H9 (cell line): Measurements from ENCODE around the gene WDR5. TPM values are rescaled to one million over a fixed set of nuclear protein-coding genes. Genes with fewer than 3 reads are reported as not detected.

Experiments
- DNase-seq: peaks from one replicate; pipeline ENCODE4 v3.0.0-alpha.2; 2017
- H2AFZ ChIP-seq: one replicate; pipeline ENCODE4 v1.6.1; 2013; ENCODE audit warnings: mild to moderate bottlenecking, low read length, control low read depth, moderate library complexity
- H2AK5ac ChIP-seq: 2 replicates; pipeline ENCODE4 v1.6.1; 2013; ENCODE audit warnings: low read length, control low read depth, mixed read lengths; ENCODE audit not compliant: insufficient read length
- H2BK120ac ChIP-seq: one replicate; pipeline ENCODE4 v1.6.1; 2013; ENCODE audit warnings: low read depth, mild to moderate bottlenecking, low read length, control low read depth, inconsistent platforms; ENCODE audit not compliant: poor library complexity, severe bottlenecking
- H2BK12ac ChIP-seq: 2 replicates; pipeline ENCODE4 v1.6.1; 2013; ENCODE audit warnings: low read length, control low read depth, mixed read lengths, low read depth; ENCODE audit not compliant: insufficient read length
- H2BK15ac ChIP-seq: 2 replicates; pipeline ENCODE4 v1.6.1; 2013; ENCODE audit warnings: low read depth, low read length, control low read depth
- H2BK20ac ChIP-seq: one replicate; pipeline ENCODE4 v1.6.1; 2013; ENCODE audit warnings: low read depth, mild to moderate bottlenecking, low read length, control low read depth, inconsistent platforms; ENCODE audit not compliant: poor library complexity, severe bottlenecking
- H2BK5ac ChIP-seq: 2 replicates; pipeline ENCODE4 v1.6.1; 2013; ENCODE audit warnings: low read length, control low read depth, mixed read lengths; ENCODE audit not compliant: insufficient read length
- H3K14ac ChIP-seq: 2 replicates; pipeline ENCODE4 v1.6.1; 2013; ENCODE audit warnings: low read length, control low read depth; ENCODE audit not compliant: insufficient read depth
- H3K18ac ChIP-seq: 2 replicates; pipeline ENCODE4 v1.6.1; 2013; ENCODE audit warnings: low read depth, mild to moderate bottlenecking, mixed read lengths, low read length, control low read depth; ENCODE audit not compliant: insufficient read length
- H3K23ac ChIP-seq: 2 replicates; pipeline ENCODE4 v1.6.1; 2013; ENCODE audit warnings: low read length, control low read depth, mixed read lengths, low read depth; ENCODE audit not compliant: insufficient read length
- H3K23me2 ChIP-seq: 2 replicates; pipeline ENCODE4 v1.6.1; 2013; ENCODE audit warnings: low read depth, mild to moderate bottlenecking, mixed read lengths, low read length, control low read depth; ENCODE audit not compliant: insufficient read length, poor library complexity, severe bottlenecking
- H3K27ac ChIP-seq: 2 replicates; pipeline ENCODE4 v1.5.1; 2013; ENCODE audit warnings: low read length, control low read depth, mixed read lengths, low read depth; ENCODE audit not compliant: insufficient read length
- H3K27me3 ChIP-seq: 2 replicates; pipeline ENCODE4 v1.6.1; 2013; ENCODE audit warnings: low read length, control low read depth, inconsistent platforms; ENCODE audit not compliant: insufficient read depth
- H3K4ac ChIP-seq: 2 replicates; pipeline ENCODE4 v1.6.1; 2013; ENCODE audit warnings: low read depth, mild to moderate bottlenecking, control low read depth, inconsistent platforms, low read length, moderate library complexity
- H3K4me1 ChIP-seq: 2 replicates; pipeline ENCODE4 v1.6.1; 2013; ENCODE audit warnings: low read length, control low read depth, inconsistent platforms; ENCODE audit not compliant: insufficient read depth
- H3K4me2 ChIP-seq: 2 replicates; pipeline ENCODE4 v1.6.1; 2013; ENCODE audit warnings: low read length, control low read depth, mixed read lengths; ENCODE audit not compliant: insufficient read length, insufficient read depth
- H3K56ac ChIP-seq: 2 replicates; pipeline ENCODE4 v1.6.1; 2013; ENCODE audit warnings: low read depth, mild to moderate bottlenecking, mixed read lengths, low read length, control low read depth; ENCODE audit not compliant: insufficient read length
- H3K79me1 ChIP-seq: 2 replicates; pipeline ENCODE4 v1.6.1; 2013; ENCODE audit warnings: low read depth, mild to moderate bottlenecking, moderate library complexity, low read length, control low read depth, inconsistent platforms; ENCODE audit not compliant: insufficient read depth, poor library complexity, severe bottlenecking
- H3K79me2 ChIP-seq: 2 replicates; pipeline ENCODE4 v1.6.1; 2013; ENCODE audit warnings: low read length, control low read depth, inconsistent platforms; ENCODE audit not compliant: insufficient read depth
- H3K9ac ChIP-seq: 2 replicates; pipeline ENCODE4 v1.6.1; 2013; ENCODE audit warnings: low read length, control low read depth, mixed read lengths; ENCODE audit not compliant: insufficient read length; ENCODE audit errors: extremely low read depth
- H3K9me3 ChIP-seq: one replicate; pipeline ENCODE4 v1.6.1; 2013; ENCODE audit warnings: low read depth, low read length, inconsistent platforms; ENCODE audit not compliant: control insufficient read depth
- H3T11ph ChIP-seq: one replicate; pipeline ENCODE4 v1.6.1; 2013; ENCODE audit warnings: mild to moderate bottlenecking, low read length, control low read depth, inconsistent platforms
- H4K20me1 ChIP-seq: one replicate; pipeline ENCODE4 v1.6.1; 2013; ENCODE audit not compliant: control insufficient read depth, insufficient read length, insufficient read depth
- H4K5ac ChIP-seq: 2 replicates; pipeline ENCODE4 v1.6.1; 2013; ENCODE audit warnings: low read depth, mild to moderate bottlenecking, mixed read lengths, low read length, control low read depth; ENCODE audit not compliant: insufficient read length
- H4K8ac ChIP-seq: replicated peaks from 2 replicates; pipeline ENCODE4 v1.6.1; 2013; ENCODE audit warnings: low read length, control low read depth, mixed read lengths, low read depth; ENCODE audit not compliant: insufficient read length
- H4K91ac ChIP-seq: 2 replicates; pipeline ENCODE4 v1.6.1; 2013; ENCODE audit warnings: low read depth, mild to moderate bottlenecking, moderate library complexity, mixed read lengths, low read length, control low read depth; ENCODE audit not compliant: insufficient read length
- H3K27ac Mint-ChIP-seq, 3 experiments: 2 replicates in 2 of 3; 3 replicates in 1 of 3; pipeline ENCODE4 v1.8.0; 2020 to 2021; ENCODE audit warnings: mixed read lengths in 3 of 3, mild to moderate bottlenecking in 1 of 3, moderate library complexity in 1 of 3
- H3K27me3 Mint-ChIP-seq: 2 replicates; pipeline ENCODE4 v1.8.0; 2021; ENCODE audit warnings: low read depth, mild to moderate bottlenecking, moderate library complexity, mixed read lengths
- H3K36me3 Mint-ChIP-seq, 3 experiments: 2 replicates in 2 of 3; 3 replicates in 1 of 3; pipeline ENCODE4 v1.8.0; 2020 to 2021; ENCODE audit warnings: low read depth in 3 of 3, mixed read lengths in 3 of 3; ENCODE audit not compliant: insufficient read depth in 1 of 3
- H3K4me1 Mint-ChIP-seq, 2 experiments: 2 replicates each; pipeline ENCODE4 v1.8.0; 2020; ENCODE audit warnings: mixed read lengths in 2 of 2
- H3K4me3 Mint-ChIP-seq, 2 experiments: 2 replicates in 1 of 2; 3 replicates in 1 of 2; pipeline ENCODE4 v1.8.0; 2020 to 2021; ENCODE audit warnings: mild to moderate bottlenecking in 2 of 2, mixed read lengths in 2 of 2, moderate library complexity in 1 of 2
- H3K9me3 Mint-ChIP-seq, 2 experiments: 2 replicates in 1 of 2; 3 replicates in 1 of 2; pipeline ENCODE4 v1.8.0; 2020; ENCODE audit warnings: mild to moderate bottlenecking in 2 of 2, mixed read lengths in 2 of 2, moderate library complexity in 1 of 2
- CTCF ChIP-seq: fragments of 200-600 bp; sonication (generic); conservative IDR thresholded peaks from 3 replicates; pipeline ENCODE4 v1.8.0; 2021; ENCODE audit warnings: antibody characterized with exemption, mild to moderate bottlenecking
- WGBS: extraction: QIAGEN DNeasy Blood & Tissue Kit; methylation state at CpG from one replicate; pipeline ENCODE4 v1.1.7; 2013; ENCODE audit warnings: missing lambda C conversion rate, low lambda C conversion rate, mixed read lengths; ENCODE audit not compliant: insufficient read length; ENCODE audit errors: extremely low coverage; 5-methylcytosine and 5-hydroxymethylcytosine counted together
- total RNA-seq: library from RNA; stranded (reverse); gene quantifications from 2 replicates; pipeline ENCODE4 v1.2.1, GENCODE V29; 2021

Gene WDR5
- total RNA-seq, 1 experiment from 2014 or later, result 72.3 TPM

- Histone ChIP-seq H3K27ac (no peak overlapping the region), H3K4ac (no peak overlapping the region), H4K5ac (no peak overlapping the region), H3K23ac (no peak overlapping the region), H3K79me2 (no peaks in the 10 kb centered on the region), H3K9ac (no peak overlapping the region), H2BK12ac (no peak overlapping the region), H4K91ac (no peak overlapping the region), H3K23me2 (no peaks in the 10 kb centered on the region), H2AFZ (no peak overlapping the region), H3K4me1 (no peaks in the 10 kb centered on the region), H3K14ac (no peak overlapping the region), H4K8ac (no peak overlapping the region), H4K20me1 (no peaks in the 10 kb centered on the region), H2BK120ac (no peak overlapping the region), H3K79me1 (no peaks in the 10 kb centered on the region), H2BK20ac (no peak overlapping the region), H3K9me3 (no peaks in the 10 kb centered on the region), H3K56ac (no peak overlapping the region), H2BK5ac (no peak overlapping the region), H2BK15ac (no peak overlapping the region), H3K27me3 (no peaks in the 10 kb centered on the region), H3T11ph (no peak overlapping the region), H3K4me2 (no peak overlapping the region), H3K18ac (no peak overlapping the region), H2AK5ac (no peak overlapping the region)
- peaks cover 47 to 78% (median 76%) of the 10 kb centered on the region in 3 experiments for H3K36me3 Mint-ChIP-seq
- no CpG with 5 or more reads among the region's 20 CpGs for WGBS
- no peak for DNase-seq
- H3K4me3 Mint-ChIP-seq, result no peak overlapping the region
- no peak overlapping the region for H3K27ac Mint-ChIP-seq
- H3K9me3 Mint-ChIP-seq, result no peaks in the 10 kb centered on the region
- H3K4me1 Mint-ChIP-seq, result 0 out of 4 replicates have a peak, but pooled peaks cover 0 to 3% of the 10 kb centered on the region in 2 experiments
- TF ChIP-seq CTCF, result no peak
- no peaks in the 10 kb centered on the region for H3K27me3 Mint-ChIP-seq
Measured at GRCh38 chr9:134155812-134156377, 20.0 kb downstream of the WDR5 start.
